SHP77 treated with DMSO at 0.1 percent for 48 hours (cell line): ENCODE measurements around the gene ATXN3.
"Not testable (repeated sequence)": the region's sequence is repeated elsewhere in the genome, so short reads cannot be mapped to it uniquely, and the experiment has no call there.

ENCODE experiments used
- DNase-seq: peaks from one replicate; lab custom pipeline; 2025; lab: John Stamatoyannopoulos, UW

ATXN3 gene

GRCh38 chr14:92058006-92058917 is 48.1 kb downstream of the ATXN3 start:
- no peak for DNase-seq

- no peak for DNase-seq
Observed at GRCh38 chr14:92049781-92050180, 56.6 kb downstream of the ATXN3 start.

DNA sequence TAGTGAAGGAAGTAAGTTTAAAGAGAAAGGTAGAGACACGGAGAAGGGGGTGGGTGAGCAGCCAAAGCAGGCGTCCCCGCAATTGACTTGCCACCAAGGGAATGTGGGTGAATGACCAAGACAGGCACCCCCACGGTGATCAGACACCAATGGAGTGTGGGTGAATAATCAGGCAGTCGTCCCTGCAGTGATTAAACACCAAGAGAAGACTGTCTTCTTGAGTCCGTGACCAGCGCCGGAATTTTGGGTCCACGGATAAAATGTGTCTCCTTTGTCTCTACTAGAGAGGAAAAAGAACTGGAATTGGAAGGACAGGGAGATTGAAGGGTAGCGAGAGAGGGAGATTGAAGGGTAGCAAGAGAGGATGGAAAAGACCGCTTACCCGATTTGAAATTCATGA is 57.2 kb downstream of the ATXN3 start:
- DNase-seq: not testable (repeated sequence)

DNA sequence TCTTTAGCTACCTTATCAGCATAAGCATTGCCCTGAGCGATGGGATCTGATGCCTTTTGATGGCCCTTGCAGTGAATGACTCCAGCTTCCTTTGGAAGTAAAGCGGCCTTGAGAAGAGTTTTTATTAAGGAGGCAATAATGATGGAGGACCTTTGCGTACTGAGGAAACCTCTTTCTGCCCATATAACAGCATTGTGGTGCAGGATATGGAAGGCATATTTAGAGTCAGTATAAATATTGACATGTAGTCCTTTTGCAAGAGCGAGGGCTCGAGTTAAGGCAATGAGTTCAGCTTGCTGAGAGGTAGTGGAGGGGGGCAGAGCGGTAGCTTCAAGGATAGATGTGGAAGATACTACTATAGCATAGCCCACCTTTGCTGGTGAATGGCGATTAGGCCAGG is 60.5 kb downstream of the ATXN3 start:
- DNase-seq: not testable (repeated sequence)

- DNase-seq: not testable (repeated sequence)
Observed at GRCh38 chr14:92041766-92042165, 64.6 kb downstream of the ATXN3 start.

DNA sequence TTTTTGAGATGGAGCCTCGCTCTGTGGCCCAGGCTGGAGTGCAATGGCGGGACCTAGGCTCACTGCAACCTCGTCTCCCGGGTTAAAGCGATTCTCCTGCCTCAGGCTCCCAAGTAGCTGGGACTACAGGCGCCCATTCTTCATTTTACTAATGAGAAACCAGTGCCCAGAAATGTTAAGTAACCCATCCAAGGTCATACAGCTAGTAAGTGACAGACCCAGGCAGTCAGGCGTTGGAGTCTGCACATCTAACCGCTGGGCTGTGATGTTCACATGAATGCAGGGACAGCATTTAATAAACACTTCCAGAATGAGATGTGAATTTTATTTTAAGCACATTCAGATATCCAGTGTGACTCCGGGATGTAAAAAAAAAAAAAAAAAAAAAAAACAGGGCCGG is 65.2 kb downstream of the ATXN3 start:
- no peak for DNase-seq

GRCh38 chr14:92040431-92041051 is 65.8 kb downstream of the ATXN3 start:
- DNase-seq: peak; percentile 59

- peak; percentile 75 for DNase-seq
Observed at GRCh38 chr14:92039719-92040430, 66.5 kb downstream of the ATXN3 start, which contains the start of gene TRIP11. Gene TRIP11 (minus strand): TSS chr14:92040059. CDS start chr14:92039685, 374 bp downstream.

DNA sequence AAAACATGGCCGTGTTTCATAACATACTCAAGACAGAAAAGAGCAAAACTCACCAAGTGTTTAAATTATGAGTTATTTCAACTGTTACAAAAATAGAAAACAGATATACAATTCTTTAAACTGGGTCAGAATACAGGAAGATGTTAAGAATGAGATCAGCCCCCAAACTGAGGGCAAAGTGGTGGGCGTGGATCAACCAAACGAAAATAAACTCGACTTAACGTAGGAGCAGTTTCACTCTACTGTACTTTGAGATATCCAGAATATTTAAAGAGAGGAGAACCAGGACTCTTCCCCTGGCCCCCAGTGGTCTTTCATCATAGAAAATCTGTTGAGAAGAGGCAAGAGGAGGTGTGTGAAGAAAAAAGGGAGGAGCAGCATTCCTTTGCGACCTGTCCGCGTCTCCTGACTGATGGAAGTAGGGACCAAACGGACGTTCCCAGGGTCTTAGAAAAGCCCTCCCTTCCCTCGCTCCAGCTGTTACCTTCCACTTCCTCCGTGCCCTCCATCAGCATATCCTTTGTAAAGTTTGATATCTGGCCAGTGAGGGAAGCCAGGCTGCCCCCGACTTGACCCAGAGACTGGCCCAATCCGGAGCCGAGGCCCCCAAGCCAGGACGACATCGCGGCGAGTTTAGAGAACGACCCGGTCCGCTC is 67.2 kb downstream of the ATXN3 start:
- DNase-seq: peak; percentile 25

DNA sequence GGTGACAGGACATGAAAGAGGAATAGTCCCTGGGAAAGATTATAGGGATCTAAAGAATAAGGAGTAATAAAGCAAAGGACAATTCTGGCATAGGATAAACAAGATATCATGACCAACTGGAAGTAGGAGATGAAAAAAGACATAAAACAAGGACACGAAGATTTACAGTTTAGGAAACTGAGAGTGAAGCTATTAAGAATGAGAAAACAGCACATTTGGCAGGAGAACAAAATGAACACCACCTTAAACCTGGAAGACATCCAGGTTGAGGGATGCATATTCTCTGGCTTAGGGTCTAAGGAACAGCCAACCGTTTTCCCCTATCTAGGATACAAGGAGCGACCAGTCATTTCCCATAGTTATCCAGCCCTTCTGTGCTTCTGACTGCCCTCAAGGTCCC is 68.4 kb downstream of the ATXN3 start:
- DNase-seq: no peak

- no peak for DNase-seq
Observed at GRCh38 chr14:92035890-92036289, 70.5 kb downstream of the ATXN3 start.

GRCh38 chr14:92033906-92034687 is 72.3 kb downstream of the ATXN3 start:
- DNase-seq: no peak

- DNase-seq: no peak
Observed at GRCh38 chr14:92033433-92033832, 72.9 kb downstream of the ATXN3 start.

GRCh38 chr14:92026548-92027190 is 79.7 kb downstream of the ATXN3 start:
- no peak for DNase-seq

GRCh38 chr14:92022036-92022435 is 84.3 kb downstream of the ATXN3 start:
- no peak for DNase-seq

DNA sequence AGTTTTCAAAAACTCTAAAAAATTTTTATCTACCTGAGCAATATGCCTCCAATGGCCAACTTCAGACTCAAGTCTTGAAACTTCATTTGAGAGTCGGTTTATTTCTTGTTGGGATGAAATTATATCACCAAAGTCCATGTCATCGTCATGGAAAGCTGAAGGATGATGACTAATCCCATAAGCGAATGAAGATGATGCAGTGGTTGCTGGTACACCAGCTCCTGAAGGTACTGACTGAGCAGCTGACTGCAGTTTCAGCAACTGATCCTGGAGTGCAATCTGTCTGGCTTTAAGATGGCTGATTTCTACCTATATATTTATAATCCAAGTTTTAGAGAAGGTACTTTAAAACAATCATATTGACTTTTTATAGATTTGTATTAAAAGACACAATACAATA is 84.9 kb downstream of the ATXN3 start:
- no peak for DNase-seq

- DNase-seq: no peak
Observed at GRCh38 chr14:92014040-92014439, 92.3 kb downstream of the ATXN3 start.

DNA sequence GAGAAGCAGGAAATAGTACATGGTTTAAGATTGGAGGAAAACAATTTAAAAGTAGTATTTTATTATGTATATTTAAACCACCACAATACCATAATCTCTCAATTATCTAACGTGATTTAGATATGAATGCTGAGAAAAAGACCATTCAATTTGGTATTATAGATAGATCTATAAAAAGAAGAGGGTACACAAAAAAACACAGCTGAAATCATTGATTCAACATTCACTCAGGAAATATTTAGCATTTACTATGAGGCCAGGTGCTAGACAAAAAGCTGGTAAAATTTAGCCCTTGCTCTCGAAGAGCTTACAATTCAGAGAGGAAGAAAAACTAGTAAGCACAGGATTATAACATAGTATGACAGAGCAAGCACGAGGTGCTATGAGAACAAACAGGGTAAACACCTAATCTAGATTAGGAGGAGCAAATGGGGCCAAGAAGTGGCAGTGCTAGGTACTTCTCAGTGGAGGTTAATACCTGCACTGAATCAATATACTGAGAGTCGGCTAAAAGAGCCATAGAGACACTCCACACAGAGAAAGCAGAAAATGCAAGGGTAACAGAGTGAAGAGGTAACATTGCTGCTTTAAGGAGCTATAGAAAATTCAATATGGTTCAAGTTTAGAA is 94.1 kb downstream of the ATXN3 start:
- DNase-seq: no peak

GRCh38 chr14:92010644-92011043 is 95.7 kb downstream of the ATXN3 start:
- DNase-seq: no peak

GRCh38 chr14:92009604-92010003 is 96.8 kb downstream of the ATXN3 start:
- no peak for DNase-seq
